H1 (cell line): ENCODE measurements around the gene DPEP3. TPM values are rescaled to one million over a fixed set of nuclear protein-coding genes. Genes with fewer than 3 reads are reported as not detected.

Experiments
- CTCF ChIA-PET: fragments of 300-600 bp; sonication (Branson Sonifier 250); formaldehyde crosslinking; loops from one replicate; lab custom pipeline; 2021; ENCODE audit not compliant: partially characterized antibody; lab: Charles Lee
- POLR2A ChIA-PET: fragments of 300-600 bp; sonication (Branson Sonifier 250); formaldehyde crosslinking; loops from one replicate; lab custom pipeline; 2021; ENCODE audit warnings: inconsistent platforms; ENCODE audit not compliant: partially characterized antibody; lab: Charles Lee
- DNase-seq, 2 experiments: peaks; one replicate each; pipeline versions ENCODE4 v3.0.0 to v3.0.0-alpha.2; 2010 to 2022; ENCODE audit warnings: low spot score in 2 of 2, low read depth in 1 of 2, mixed read lengths in 1 of 2
- FAIRE-seq: peaks from 2 replicates; lab custom pipeline; 2011; peaks lifted over from hg19 to GRCh38; lab: Jason Lieb, UNC
- H2AFZ ChIP-seq: 2 replicates; pipeline ENCODE4 v1.8.1; 2012; ENCODE audit warnings: low read length, inconsistent platforms
- H2AK5ac ChIP-seq: 2 replicates; pipeline ENCODE4 v1.6.1; 2013; ENCODE audit warnings: low read depth, low read length
- H2BK120ac ChIP-seq: replicated peaks from 2 replicates; pipeline ENCODE3; 2013; ENCODE audit warnings: low read depth, low read length, inconsistent platforms
- H2BK12ac ChIP-seq: 2 replicates; pipeline ENCODE4 v1.6.1; 2013; ENCODE audit warnings: low read depth, low read length
- H2BK15ac ChIP-seq: 2 replicates; pipeline ENCODE4 v1.6.1; 2013; ENCODE audit warnings: low read length
- H2BK20ac ChIP-seq: 2 replicates; pipeline ENCODE4 v1.6.1; 2013; ENCODE audit warnings: low read length
- H2BK5ac ChIP-seq: 2 replicates; pipeline ENCODE4 v1.6.1; 2013; ENCODE audit warnings: low read depth, low read length
- H3K14ac ChIP-seq: 2 replicates; pipeline ENCODE4 v1.6.1; 2013; ENCODE audit warnings: inconsistent platforms; ENCODE audit not compliant: insufficient read length
- H3K18ac ChIP-seq: 2 replicates; pipeline ENCODE4 v1.6.1; 2013; ENCODE audit warnings: low read length; ENCODE audit errors: extremely low read depth
- H3K23ac ChIP-seq: 2 replicates; pipeline ENCODE4 v1.6.1; 2013; ENCODE audit warnings: inconsistent platforms; ENCODE audit not compliant: insufficient read length
- H3K23me2 ChIP-seq: 2 replicates; pipeline ENCODE4 v1.6.1; 2013; ENCODE audit warnings: low read depth, low read length
- H3K27ac ChIP-seq: 2 replicates; pipeline ENCODE4 v1.6.1; 2011; ENCODE audit warnings: low read depth, low read length, inconsistent platforms
- H3K27me3 ChIP-seq, 4 experiments: replicated peaks in 1 of 4; 1 replicate in 1 of 4; 2 replicates in 3 of 4; pipeline versions ENCODE4 v1.6.1 to v1.8.1; 2011 to 2013; ENCODE audit warnings: low read length in 3 of 4, mild to moderate bottlenecking in 3 of 4, inconsistent platforms in 2 of 4, mixed read lengths in 2 of 4, moderate library complexity in 1 of 4; ENCODE audit not compliant: control insufficient read depth in 3 of 4, insufficient read depth in 3 of 4; ENCODE audit errors: extremely low read depth in 1 of 4
- H3K36me3 ChIP-seq, 4 experiments: 2 replicates each; pipeline versions ENCODE4 v1.6.1 to v1.8.1; 2011 to 2013; ENCODE audit warnings: mild to moderate bottlenecking in 4 of 4, low read length in 3 of 4, moderate library complexity in 2 of 4, control low read depth in 1 of 4, inconsistent platforms in 1 of 4; ENCODE audit not compliant: insufficient read depth in 4 of 4, control insufficient read depth in 2 of 4
- H3K4ac ChIP-seq: replicated peaks from 2 replicates; pipeline ENCODE3; 2013; ENCODE audit warnings: low read length, low read depth, mixed read lengths, inconsistent platforms; ENCODE audit not compliant: insufficient read length
- H3K4me1 ChIP-seq, 4 experiments: replicated peaks in 1 of 4; 1 replicate in 1 of 4; 2 replicates in 3 of 4; pipeline versions ENCODE4 v1.6.1 to v1.8.1; 2011 to 2013; ENCODE audit warnings: low read length in 3 of 4, inconsistent platforms in 2 of 4, mixed read lengths in 1 of 4; ENCODE audit not compliant: insufficient read depth in 4 of 4, control insufficient read depth in 3 of 4
- H3K4me2 ChIP-seq, 2 experiments: 2 replicates each; pipeline versions ENCODE4 v1.6.1 to v1.8.1; 2011 to 2013; ENCODE audit warnings: low read depth in 2 of 2, low read length in 2 of 2, control low read depth in 1 of 2, inconsistent platforms in 1 of 2, mild to moderate bottlenecking in 1 of 2; ENCODE audit not compliant: insufficient read depth in 1 of 2
- H3K4me3 ChIP-seq, 4 experiments: fragments of 200-600, 300-600 bp in 1 of 4; sonication (generic), shearing (Covaris generic), sonication (Bioruptor Twin) in 1 of 4; 2 replicates each; pipeline versions ENCODE4 v1.5.1 to v1.8.1; 2011 to 2016; ENCODE audit warnings: low read length in 4 of 4, low read depth in 3 of 4, control low read depth in 2 of 4, inconsistent platforms in 2 of 4, mild to moderate bottlenecking in 2 of 4, mixed read lengths in 1 of 4, moderate library complexity in 1 of 4; ENCODE audit not compliant: insufficient read depth in 2 of 4; ENCODE audit errors: extremely low read depth in 1 of 4
- H3K56ac ChIP-seq: replicated peaks from 2 replicates; pipeline ENCODE3; 2013; ENCODE audit warnings: low read depth, mild to moderate bottlenecking, mixed read lengths, low read length, inconsistent platforms; ENCODE audit not compliant: insufficient read length
- H3K79me1 ChIP-seq: 2 replicates; pipeline ENCODE4 v1.6.1; 2013; ENCODE audit warnings: low read depth, low read length, control low read depth
- H3K79me2 ChIP-seq, 2 experiments: 2 replicates each; pipeline versions ENCODE4 v1.6.1 to v1.8.1; 2012 to 2013; ENCODE audit warnings: low read length in 2 of 2, mild to moderate bottlenecking in 2 of 2, inconsistent platforms in 1 of 2; ENCODE audit not compliant: insufficient read depth in 2 of 2, control insufficient read depth in 1 of 2
- H3K9ac ChIP-seq, 4 experiments: replicated peaks in 1 of 4; 1 replicate in 1 of 4; 2 replicates in 3 of 4; pipeline versions ENCODE4 v1.6.1 to v1.8.1; 2011 to 2013; ENCODE audit warnings: low read depth in 3 of 4, low read length in 3 of 4, control low read depth in 2 of 4, mild to moderate bottlenecking in 2 of 4, moderate library complexity in 2 of 4, inconsistent platforms in 1 of 4; ENCODE audit errors: extremely low read depth in 1 of 4
- H3K9me3 ChIP-seq, 2 experiments: 2 replicates each; pipeline versions ENCODE4 v1.6.1 to v1.8.1; 2012 to 2013; ENCODE audit warnings: mild to moderate bottlenecking in 2 of 2, moderate library complexity in 2 of 2, control low read depth in 1 of 2, inconsistent platforms in 1 of 2, low read depth in 1 of 2, low read length in 1 of 2, mixed read lengths in 1 of 2; ENCODE audit not compliant: insufficient read depth in 2 of 2
- H4K20me1 ChIP-seq, 2 experiments: replicated peaks in 1 of 2; 2 replicates each; pipeline versions ENCODE3 to v1.8.1; 2011 to 2013; ENCODE audit warnings: inconsistent platforms in 2 of 2, low read length in 2 of 2, mild to moderate bottlenecking in 1 of 2; ENCODE audit not compliant: insufficient read depth in 2 of 2, control insufficient read depth in 1 of 2
- H4K5ac ChIP-seq: 2 replicates; pipeline ENCODE4 v1.6.1; 2013; ENCODE audit warnings: low read length, low read depth, mixed read lengths, inconsistent platforms; ENCODE audit not compliant: insufficient read length
- H4K8ac ChIP-seq: 2 replicates; pipeline ENCODE4 v1.8.0; 2013; ENCODE audit warnings: mild to moderate bottlenecking, moderate library complexity, low read length, inconsistent platforms; ENCODE audit not compliant: insufficient read depth; ENCODE audit errors: extremely low read depth
- H4K91ac ChIP-seq: replicated peaks from 2 replicates; pipeline ENCODE3; 2013; ENCODE audit warnings: low read length, mixed read lengths, inconsistent platforms; ENCODE audit not compliant: insufficient read length
- WGBS, 2 experiments: shearing (Covaris generic) in 1 of 2; methylation state at CpG; one replicate each; pipeline versions ENCODE4 v1.1.6 to v1.1.7; 2013 to 2015; ENCODE audit warnings: low lambda C conversion rate in 2 of 2, mixed read lengths in 2 of 2, inconsistent platforms in 1 of 2, low coverage in 1 of 2, missing lambda C conversion rate in 1 of 2; ENCODE audit not compliant: insufficient replicate concordance in 2 of 2, insufficient coverage in 1 of 2, insufficient read length in 1 of 2; ENCODE audit errors: extremely low coverage in 1 of 2, missing lambda C conversion rate in 1 of 2; 5-methylcytosine and 5-hydroxymethylcytosine counted together
- polyA plus RNA-seq, 7 experiments: library from polyadenylated mRNA; depleted of rRNA in 3 of 7; stranded (reverse) in 5 of 7; unstranded in 2 of 7; fragments of >200 nt in 5 of 7; fragments of 200-250 nt in 2 of 7; gene quantifications; 1 replicate in 5 of 7; 2 replicates in 1 of 7; 4 replicates in 1 of 7; pipeline versions ENCODE4 v1.2.1 to v1.2.3, GENCODE V29; 2011 to 2013; ENCODE audit warnings: missing spikeins in 2 of 7, mixed read lengths in 2 of 7
- total RNA-seq: library from RNA; stranded (reverse); fragmentation: NEBNext Ultra II Directional; extraction: Animal tissue kit (Norgen Biotek cat#: 25700); gene quantifications from 2 replicates; pipeline ENCODE4 v1.2.1, GENCODE V29; 2021

Gene DPEP3
- total and polyA plus RNA-seq, 2 of the 8 experiments (the other 6 are each of a cell fraction or from before 2014, with no cell fraction given) = 6.5 to 9.9 TPM

DNA sequence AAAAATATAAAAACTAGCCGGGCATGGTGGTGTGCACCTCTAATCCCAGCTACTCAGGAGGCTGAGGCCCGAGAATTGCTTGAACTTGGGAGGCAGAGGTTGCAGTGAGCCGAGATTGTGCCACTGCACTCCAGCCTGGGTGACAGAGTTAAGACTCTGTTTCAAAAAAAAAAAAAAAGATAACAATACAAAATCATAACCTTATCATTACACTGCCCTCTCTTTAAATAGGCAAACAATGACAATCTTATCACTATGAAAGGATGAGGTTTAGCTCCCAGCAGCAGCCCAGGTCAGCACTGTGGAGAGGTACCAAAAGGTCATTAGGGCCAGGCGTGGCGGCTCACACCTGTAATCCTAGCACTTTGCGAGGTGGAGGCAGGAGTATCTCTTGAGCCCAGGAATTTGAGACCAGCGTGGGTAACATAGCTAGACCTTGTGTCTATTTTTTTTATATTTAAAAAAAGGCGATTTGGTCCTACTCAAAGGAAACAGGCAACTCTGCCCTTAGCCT, 38.9 kb upstream of the DPEP3 start:
- H3K79me2 ChIP-seq = peaks cover 0 to 22% of the 10 kb centered on the region in 2 experiments; a peak in 2 of 4 replicates
- no peak overlapping the region for H3K4me3 ChIP-seq
- H3K4me1 ChIP-seq = peaks cover 0 to 8% (median 5%) of the 10 kb centered on the region in 4 experiments; a peak in 5 of 7 replicates
- H3K23me2 ChIP-seq = peaks cover 12% of the 10 kb centered on the region
- H4K5ac ChIP-seq = no peak overlapping the region
- H4K20me1 ChIP-seq = peaks cover 0 to 3% of the 10 kb centered on the region in 2 experiments
- FAIRE-seq = no peak
- no peak overlapping the region for H2BK20ac ChIP-seq
- H3K4ac ChIP-seq = no peak overlapping the region
- DNase-seq = no peak
- H3K56ac ChIP-seq = no peak overlapping the region
- CTCF ChIA-PET = interaction anchor here (1.0 to 1.8 kb wide), 3 partner anchors 22 to 75 kb away, joined by 3 to 6 read pairs (median 4); partner anchors contain the start of genes DPEP3 and LCAT
- H2BK5ac ChIP-seq = no peak overlapping the region
- no peak overlapping the region for H2BK12ac ChIP-seq
- H3K18ac ChIP-seq = no peak overlapping the region
- H2BK120ac ChIP-seq = no peak overlapping the region
- no peaks in the 10 kb centered on the region for H3K27me3 ChIP-seq
- H2BK15ac ChIP-seq = no peak overlapping the region
- peaks cover 0 to 5% (median 0%) of the 10 kb centered on the region in 4 experiments; a peak in 3 of 8 replicates for H3K36me3 ChIP-seq
- no peak overlapping the region for H3K23ac ChIP-seq
- H3K27ac ChIP-seq = no peak overlapping the region
- H3K9ac ChIP-seq = no peak overlapping the region
- H3K9me3 ChIP-seq = no peaks in the 10 kb centered on the region
- peaks cover 6% of the 10 kb centered on the region for H3K79me1 ChIP-seq
- no peak overlapping the region for H4K91ac ChIP-seq
- 87% methylated on average over 8 of the region's 8 CpGs; no CpG with 5 or more reads in 1 of the 2 experiments for WGBS, 2 experiments
- H4K8ac ChIP-seq = no peak overlapping the region; the same call in 1 of the 2 replicates
- H3K4me2 ChIP-seq = no peak overlapping the region
- H3K14ac ChIP-seq = no peak overlapping the region
- no peak overlapping the region for H2AFZ ChIP-seq
- no peak overlapping the region for H2AK5ac ChIP-seq
- POLR2A ChIA-PET = no interaction called here
